HEK293T (cell line): ENCODE measurements around the gene PTPN1.

Source experiments
- CTCF ChIA-PET: fragments of 350-600 bp; formaldehyde crosslinking; extraction: SDS; loops from one replicate; lab custom pipeline; 2021; ENCODE audit warnings: antibody characterized with exemption, inconsistent platforms; lab: Yijun Ruan, JAX
- POLR2A ChIA-PET: fragments of 350-600 bp; formaldehyde crosslinking; extraction: SDS; loops from one replicate; lab custom pipeline; 2020; ENCODE audit warnings: antibody characterized with exemption, inconsistent platforms; lab: Yijun Ruan, JAX
- DNase-seq: peaks from one replicate; pipeline ENCODE4 v3.0.0; 2012; ENCODE audit warnings: mixed read lengths; ENCODE audit errors: extremely low spot score
- ARNT ChIP-seq: fragments of 450-650 bp; IDR thresholded peaks from 2 replicates; pipeline ENCODE4 v1.6.1; 2017; ENCODE audit warnings: mild to moderate bottlenecking
- BHLHE40 ChIP-seq: fragments of 450-650 bp; IDR thresholded peaks from 2 replicates; pipeline ENCODE4 v1.6.1; 2016; ENCODE audit warnings: mild to moderate bottlenecking, moderate library complexity, borderline replicate concordance
- CTBP1 ChIP-seq: fragments of 450-650 bp; IDR thresholded peaks from 2 replicates; pipeline ENCODE4 v1.6.1; 2016; ENCODE audit warnings: borderline replicate concordance
- ELF4 ChIP-seq: fragments of 450-650 bp; IDR thresholded peaks from 2 replicates; pipeline ENCODE4 v1.6.1; 2017; ENCODE audit warnings: antibody characterized with exemption
- FOXA1 ChIP-seq: fragments of 450-650 bp; IDR thresholded peaks from 2 replicates; pipeline ENCODE4 v1.6.1; 2016; ENCODE audit warnings: mild to moderate bottlenecking
- FOXK2 ChIP-seq: fragments of 450-650 bp; IDR thresholded peaks from 2 replicates; pipeline ENCODE4 v1.6.1; 2016; ENCODE audit warnings: mild to moderate bottlenecking
- FOXM1 ChIP-seq: fragments of 450-650 bp; IDR thresholded peaks from 2 replicates; pipeline ENCODE4 v1.6.1; 2017; ENCODE audit warnings: mild to moderate bottlenecking, borderline replicate concordance
- HDGF ChIP-seq: fragments of 450-650 bp; IDR thresholded peaks from 2 replicates; pipeline ENCODE4 v1.6.1; 2017; ENCODE audit warnings: antibody characterized with exemption, borderline replicate concordance
- L3MBTL2 ChIP-seq: fragments of 450-650 bp; conservative IDR thresholded peaks from 2 replicates; pipeline ENCODE4 v1.6.1; 2016; ENCODE audit warnings: mild to moderate bottlenecking
- LEF1 ChIP-seq: fragments of 450-650 bp; IDR thresholded peaks from 2 replicates; pipeline ENCODE4 v1.6.1; 2017; ENCODE audit warnings: mild to moderate bottlenecking, borderline replicate concordance
- NFRKB ChIP-seq: fragments of 450-650 bp; IDR thresholded peaks from 2 replicates; pipeline ENCODE4 v1.6.1; 2016; ENCODE audit warnings: mild to moderate bottlenecking, moderate library complexity
- PKNOX1 ChIP-seq: fragments of 450-650 bp; IDR thresholded peaks from 2 replicates; pipeline ENCODE4 v1.6.1; 2016
- SP1 ChIP-seq: fragments of 450-650 bp; IDR thresholded peaks from 2 replicates; pipeline ENCODE4 v1.6.1; 2017
- SUZ12 ChIP-seq: fragments of 450-650 bp; IDR thresholded peaks from 2 replicates; pipeline ENCODE4 v1.6.1; 2016; ENCODE audit warnings: mild to moderate bottlenecking
- TARDBP ChIP-seq: fragments of 450-650 bp; IDR thresholded peaks from 2 replicates; pipeline ENCODE4 v1.6.1; 2016
- ZNF384 ChIP-seq: fragments of 450-650 bp; IDR thresholded peaks from 2 replicates; pipeline ENCODE4 v1.6.1; 2016

The PTPN1 gene

GRCh38 chr20:50517817-50518154, 7.6 kb downstream of the PTPN1 start:
- POLR2A ChIA-PET: no interaction called here
- no peak for TF ChIP-seq HDGF
- no peak for TF ChIP-seq FOXM1
- no peak for TF ChIP-seq LEF1
- TF ChIP-seq ARNT: no peak
- TF ChIP-seq ELF4: no peak
- DNase-seq: no peak
- CTCF ChIA-PET: no interaction called here

GRCh38 chr20:50518270-50518721, 8.1 kb downstream of the PTPN1 start:
- ChIA-PET CTCF (no interaction called here), POLR2A (no interaction called here)
- DNase-seq: no peak
- TF ChIP-seq ARNT (no peak), LEF1 (no peak), L3MBTL2 (no peak), ZNF384 (no peak), HDGF (no peak), BHLHE40 (no peak), FOXK2 (no peak), TARDBP (no peak), ELF4 (no peak), SUZ12 (no peak), NFRKB (no peak), FOXA1 (no peak), CTBP1 (no peak), PKNOX1 (no peak), SP1 (no peak), FOXM1 (no peak)

- DNase-seq: no peak
- POLR2A ChIA-PET: interaction anchor here (0.9 kb wide), 1 partner anchor 9 kb away, joined by 3 read pairs; the partner anchor contains the start of gene PTPN1
- TF ChIP-seq SP1 (no peak), ELF4 (no peak), FOXA1 (no peak), L3MBTL2 (no peak), CTBP1 (no peak)
- CTCF ChIA-PET: no interaction called here
Observed at GRCh38 chr20:50519036-50519762, 9.0 kb downstream of the PTPN1 start.

- ChIA-PET POLR2A (no interaction called here), CTCF (interaction anchor here (1.0 kb wide), 1 partner anchor 11 kb away, joined by 6 read pairs; the partner anchor contains the start of gene PTPN1)
- DNase-seq: no peak
- TF ChIP-seq HDGF: no peak
- TF ChIP-seq FOXM1: no peak
- TF ChIP-seq LEF1: no peak
- no peak for TF ChIP-seq CTBP1
- no peak for TF ChIP-seq SP1
Observed at GRCh38 chr20:50520222-50520880, 10.2 kb downstream of the PTPN1 start.

- DNase-seq: no peak
- ChIA-PET POLR2A (no interaction called here), CTCF (no interaction called here)
- no peak for TF ChIP-seq LEF1
- TF ChIP-seq SUZ12: no peak
- TF ChIP-seq TARDBP: no peak
- TF ChIP-seq CTBP1: no peak
- TF ChIP-seq FOXM1: no peak
- no peak for TF ChIP-seq HDGF
- TF ChIP-seq ELF4: no peak
- no peak for TF ChIP-seq ARNT
- TF ChIP-seq BHLHE40: no peak
- no peak for TF ChIP-seq FOXK2
- TF ChIP-seq FOXA1: no peak
- no peak for TF ChIP-seq NFRKB
- no peak for TF ChIP-seq L3MBTL2
- TF ChIP-seq ZNF384: no peak
- TF ChIP-seq PKNOX1: no peak
- TF ChIP-seq SP1: no peak
Observed at GRCh38 chr20:50521221-50522052, 11.3 kb downstream of the PTPN1 start.

- ChIA-PET CTCF (no interaction called here), POLR2A (no interaction called here)
- no peak for TF ChIP-seq SP1
- no peak for TF ChIP-seq NFRKB
- no peak for TF ChIP-seq TARDBP
- no peak for TF ChIP-seq FOXK2
- TF ChIP-seq SUZ12: no peak
- TF ChIP-seq BHLHE40: no peak
- TF ChIP-seq LEF1: no peak
- no peak for TF ChIP-seq ARNT
- no peak for TF ChIP-seq FOXA1
- no peak for TF ChIP-seq HDGF
- no peak for TF ChIP-seq ZNF384
- TF ChIP-seq PKNOX1: no peak
- no peak for TF ChIP-seq ELF4
- TF ChIP-seq CTBP1: no peak
- TF ChIP-seq FOXM1: no peak
- TF ChIP-seq L3MBTL2: no peak
- no peak for DNase-seq
Observed at GRCh38 chr20:50522053-50522674, 12.0 kb downstream of the PTPN1 start.
